AG08395 (cell line): ENCODE results near the gene FPR2.
"Not testable (repeated sequence)": the region's sequence is repeated elsewhere in the genome, so short reads cannot be mapped to it uniquely, and the experiment has no call there.

Source experiments
- DNase-seq: peaks from one replicate; pipeline ENCODE4 v3.0.0; 2012; ENCODE audit warnings: mixed read lengths, low spot score

FPR2 gene, protein sequence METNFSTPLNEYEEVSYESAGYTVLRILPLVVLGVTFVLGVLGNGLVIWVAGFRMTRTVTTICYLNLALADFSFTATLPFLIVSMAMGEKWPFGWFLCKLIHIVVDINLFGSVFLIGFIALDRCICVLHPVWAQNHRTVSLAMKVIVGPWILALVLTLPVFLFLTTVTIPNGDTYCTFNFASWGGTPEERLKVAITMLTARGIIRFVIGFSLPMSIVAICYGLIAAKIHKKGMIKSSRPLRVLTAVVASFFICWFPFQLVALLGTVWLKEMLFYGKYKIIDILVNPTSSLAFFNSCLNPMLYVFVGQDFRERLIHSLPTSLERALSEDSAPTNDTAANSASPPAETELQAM

DNA sequence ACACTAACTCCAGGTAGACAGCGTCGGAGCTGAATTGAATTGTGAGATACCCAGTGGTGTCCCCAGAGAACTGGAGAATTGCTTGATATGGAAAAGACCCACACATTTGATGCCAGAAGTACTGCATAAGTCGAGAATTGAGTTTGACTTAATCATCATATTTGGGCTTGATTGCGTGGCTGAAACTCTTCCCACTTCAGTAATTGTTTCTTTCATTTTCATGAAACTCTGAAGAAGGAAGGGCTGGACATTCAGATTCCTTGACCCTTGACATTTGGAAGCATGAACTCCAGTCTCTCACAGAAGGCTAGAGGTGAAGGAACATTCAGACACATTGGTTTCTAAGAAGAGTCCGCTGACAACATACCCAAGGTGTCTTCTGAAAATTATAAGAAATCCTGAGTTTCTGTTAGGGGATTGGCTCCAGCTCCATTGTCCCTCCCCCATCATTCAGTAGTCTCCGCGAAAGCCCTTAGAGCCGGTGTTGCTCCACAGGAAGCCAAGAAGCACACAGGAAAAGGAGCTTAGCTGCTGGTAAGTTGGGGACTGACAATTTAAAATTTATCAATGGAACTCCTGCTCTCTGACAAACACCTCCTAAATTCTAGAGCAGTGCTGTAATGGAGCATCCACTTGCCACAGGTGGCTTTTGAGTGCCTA lies at the start of gene FPR2:
Gene FPR2 (plus strand): TSS at position 484 of the 660 bp plus-strand sequence. CDS start 7,479 bp downstream, outside the sequence.
- no peak for DNase-seq

DNA sequence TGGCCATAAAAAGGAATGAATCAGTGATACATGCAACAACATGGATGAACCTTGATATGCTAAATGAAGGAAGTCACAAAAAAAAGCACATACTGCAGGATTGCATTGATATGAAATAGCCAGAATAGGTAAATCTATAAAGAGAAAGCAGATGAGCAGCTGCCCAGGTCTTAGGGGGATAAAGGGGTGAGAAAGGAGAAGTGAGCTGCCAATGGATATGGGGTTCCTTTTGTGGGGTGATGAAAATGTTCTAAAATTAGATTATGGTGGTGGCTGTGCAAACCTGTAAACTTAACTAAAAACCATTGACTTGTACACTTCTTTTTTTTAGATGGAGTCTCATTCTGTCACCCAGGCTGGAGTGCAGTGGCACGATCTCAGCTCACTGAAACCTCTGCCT lies 49.3 kb upstream of the FPR2 start:
- no peak for DNase-seq

DNA sequence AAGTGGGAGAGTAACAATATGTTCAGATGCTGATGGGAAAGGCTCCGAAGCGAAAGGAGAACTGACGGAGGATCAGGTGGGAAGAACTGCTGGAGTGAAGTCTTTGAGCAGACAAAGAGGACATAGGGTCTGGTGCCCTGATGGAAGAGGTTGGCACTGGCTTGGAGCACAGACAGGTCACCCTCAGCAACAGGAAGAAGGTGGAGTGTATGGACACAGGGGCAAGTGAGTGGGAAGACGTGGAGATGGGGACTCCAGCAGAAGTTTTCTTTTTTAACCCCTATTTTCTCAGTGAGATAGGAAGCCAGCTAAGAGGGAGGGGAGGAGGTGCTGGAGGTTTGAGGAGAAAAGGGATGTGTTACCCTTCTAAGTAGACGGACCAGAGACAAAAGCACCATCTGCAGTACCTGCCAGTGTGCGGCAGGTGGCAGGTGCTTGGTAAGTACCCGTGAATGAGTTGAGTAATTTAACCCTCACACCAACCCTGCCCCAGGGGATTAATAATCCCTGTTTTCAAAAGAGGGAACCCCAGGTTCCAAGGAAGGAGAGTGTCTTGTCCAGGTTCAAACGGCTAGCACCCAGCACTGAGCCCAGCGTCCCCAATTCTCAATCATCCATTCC lies 48.4 kb upstream of the FPR2 start:
- DNase-seq = peak; percentile 42

DNA sequence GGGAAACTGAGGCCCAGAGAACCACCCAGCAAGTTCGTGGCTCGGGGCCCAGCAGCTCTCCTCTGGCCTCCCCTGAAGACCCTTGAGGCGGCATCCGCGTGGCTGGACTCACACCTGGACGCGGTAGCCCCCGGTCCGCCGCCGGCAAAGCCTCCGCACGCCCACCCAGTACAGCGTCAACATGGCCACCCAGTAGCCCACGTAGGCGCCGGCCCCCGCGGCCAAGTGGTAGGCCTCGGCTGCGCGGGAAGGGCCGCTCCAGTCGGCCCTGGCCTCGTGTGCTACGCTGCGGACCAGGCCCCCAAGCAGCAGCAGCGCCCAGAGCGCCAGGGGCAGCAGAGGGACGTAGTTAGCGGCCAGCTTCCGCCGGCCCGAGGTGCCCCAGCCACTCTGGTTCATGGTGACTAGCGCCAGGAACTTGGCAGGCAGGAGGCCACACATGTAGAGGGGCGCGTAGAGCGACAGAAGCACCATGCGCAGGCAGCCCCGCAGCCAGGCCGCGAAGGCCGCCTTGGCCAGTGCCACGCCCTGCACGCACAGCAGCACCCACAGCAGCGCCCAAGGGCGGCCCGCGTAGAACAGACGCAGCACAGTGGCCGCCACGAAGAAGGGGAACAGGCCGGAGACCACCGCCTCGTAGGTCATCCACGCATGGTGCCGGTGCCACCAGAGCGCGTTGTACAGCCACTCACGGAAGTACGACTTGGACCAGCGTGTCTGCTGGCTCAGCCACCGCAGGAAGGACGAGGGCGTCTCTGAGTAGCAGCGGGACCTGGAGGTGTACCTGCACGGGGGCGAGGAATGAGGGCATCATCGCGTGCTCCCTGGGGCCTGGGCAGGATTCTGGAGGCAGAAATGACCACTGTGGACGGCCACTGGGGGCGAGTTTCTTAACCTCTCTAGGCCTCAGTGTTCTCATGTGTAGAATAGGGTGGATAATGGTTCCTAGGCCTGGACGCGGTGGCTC lies 47.4 kb upstream of the FPR2 start:
- no peak for DNase-seq

DNA sequence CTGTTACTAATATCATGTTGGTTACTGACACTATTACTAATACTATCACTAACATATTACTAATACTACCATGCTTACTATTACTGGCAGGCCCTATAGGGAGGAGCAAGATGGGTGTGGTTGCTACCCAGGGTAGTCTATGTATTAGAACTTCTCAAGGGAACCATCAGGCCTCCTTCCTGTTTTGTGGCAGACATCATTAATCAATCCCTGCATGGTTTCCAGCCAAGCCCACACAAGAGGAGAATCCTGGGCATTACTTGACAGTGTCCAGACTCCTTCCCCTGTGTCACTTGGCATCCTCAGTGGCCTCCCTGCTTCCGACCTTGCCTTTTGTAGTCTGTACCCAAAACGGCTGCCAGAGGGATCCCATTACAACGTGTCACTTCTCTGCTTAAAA lies 46.1 kb upstream of the FPR2 start:
- no peak for DNase-seq

DNA sequence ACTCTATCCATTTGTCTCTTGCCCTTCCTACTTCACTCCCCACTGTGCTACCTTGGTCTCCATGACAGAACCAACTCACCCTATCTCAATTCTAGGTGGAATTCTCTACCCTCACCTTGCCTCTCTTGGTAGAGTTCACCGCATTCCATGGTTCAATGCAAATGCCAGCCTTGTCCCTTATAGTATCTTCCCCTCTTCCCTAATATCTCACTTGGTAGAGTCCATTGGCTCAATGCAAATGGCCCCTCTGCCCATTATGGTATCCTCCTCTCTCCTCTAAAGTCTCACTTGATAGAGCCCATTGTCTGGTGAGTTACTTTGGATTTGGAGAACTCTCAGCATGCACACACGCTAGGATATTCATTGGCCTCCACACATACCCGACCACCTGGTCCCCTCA lies 45.1 kb upstream of the FPR2 start:
- no peak for DNase-seq

DNA sequence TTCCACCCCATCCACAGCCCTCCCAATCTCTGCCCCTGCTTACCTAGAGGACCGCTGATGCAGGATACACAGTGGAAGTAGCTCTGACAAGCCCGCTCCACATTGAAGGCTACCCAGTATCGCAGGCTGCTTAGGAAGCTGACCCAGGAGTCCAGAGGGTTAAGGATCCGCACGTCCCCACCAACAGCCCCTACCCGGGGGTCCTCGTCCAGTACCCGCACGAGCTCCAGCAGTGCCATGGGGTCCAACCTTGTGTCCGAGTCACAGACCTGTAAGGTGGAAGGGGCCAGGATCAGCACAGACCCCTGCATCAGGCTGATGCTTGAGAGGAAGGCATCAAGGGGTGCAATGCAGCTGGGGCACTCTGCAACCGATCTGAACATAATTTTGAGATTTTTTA lies 44.1 kb upstream of the FPR2 start:
- DNase-seq = no peak

DNA sequence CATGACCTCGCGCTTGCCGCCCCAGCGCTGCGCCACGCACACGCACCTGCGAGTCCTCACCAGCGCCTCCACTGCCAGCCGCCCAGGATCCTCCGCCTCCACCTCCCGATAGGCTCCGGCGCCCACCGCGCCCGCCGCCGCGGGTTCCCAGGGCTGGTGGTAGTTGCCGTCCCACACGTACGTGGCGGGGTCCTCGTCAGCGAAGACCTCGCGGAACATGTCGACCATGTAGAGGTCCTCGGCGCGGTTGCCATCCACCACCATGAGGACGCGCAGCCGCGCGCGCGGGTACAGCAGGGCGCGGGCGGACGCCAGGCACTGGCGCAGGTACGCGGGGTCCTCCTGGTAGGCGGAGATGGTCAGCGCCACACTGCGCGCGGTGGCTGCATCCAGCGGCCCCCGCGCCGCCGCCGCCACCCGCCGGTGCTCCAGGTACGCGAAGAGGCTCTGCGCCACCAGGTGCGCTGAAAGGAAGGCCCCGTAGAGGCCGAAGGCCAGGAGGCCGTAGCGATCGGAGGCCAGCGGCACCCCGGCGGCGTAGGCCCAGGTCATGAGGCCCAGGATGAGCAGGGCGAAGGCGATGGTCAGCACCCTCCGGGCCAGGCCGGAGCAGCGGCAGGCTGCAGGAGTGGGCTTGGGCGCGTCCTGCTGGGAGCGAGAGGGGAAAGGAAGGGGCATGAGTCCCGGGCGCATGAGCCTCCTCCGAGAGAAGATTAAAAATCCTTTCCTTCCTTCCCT lies 41.6 kb upstream of the FPR2 start:
- DNase-seq = no peak

DNA sequence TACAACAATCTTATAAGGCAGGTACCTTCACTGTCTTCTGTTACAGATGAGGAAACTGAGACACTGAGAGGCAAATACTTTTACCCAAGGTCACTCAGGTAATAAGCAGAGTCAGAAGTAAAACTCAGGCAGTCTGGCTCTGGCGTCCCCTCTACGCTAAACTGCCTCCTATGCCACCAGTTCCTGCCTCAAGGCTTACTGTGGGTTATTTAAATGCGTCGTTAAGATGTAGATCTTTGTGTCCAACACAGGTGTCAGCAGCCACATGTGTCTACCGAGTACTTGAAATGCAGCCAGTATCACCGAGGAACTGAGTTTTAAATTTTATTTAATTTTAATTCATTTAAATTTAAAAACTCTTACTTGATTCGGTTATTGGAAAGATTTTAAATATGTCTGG lies 39.1 kb upstream of the FPR2 start:
- DNase-seq = no peak

DNA sequence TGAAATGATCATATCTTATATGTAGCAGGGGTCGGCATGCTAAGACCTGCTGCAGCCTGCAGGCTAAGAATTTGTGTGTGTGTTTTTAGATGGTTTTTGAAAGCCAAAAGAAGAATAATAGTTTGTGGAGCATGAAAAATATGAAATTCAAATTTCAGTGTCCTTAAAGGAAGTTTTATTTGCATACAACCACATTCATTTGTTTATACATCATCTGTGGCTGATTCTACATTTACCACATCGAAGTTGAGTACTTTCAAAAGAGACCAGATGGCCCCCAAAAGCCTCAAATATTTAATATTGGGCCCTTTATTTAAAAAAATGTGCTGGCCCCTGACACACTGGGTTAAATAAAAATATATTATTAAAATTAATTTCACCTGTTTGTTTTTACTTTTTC lies 38.5 kb upstream of the FPR2 start:
- no peak for DNase-seq

DNA sequence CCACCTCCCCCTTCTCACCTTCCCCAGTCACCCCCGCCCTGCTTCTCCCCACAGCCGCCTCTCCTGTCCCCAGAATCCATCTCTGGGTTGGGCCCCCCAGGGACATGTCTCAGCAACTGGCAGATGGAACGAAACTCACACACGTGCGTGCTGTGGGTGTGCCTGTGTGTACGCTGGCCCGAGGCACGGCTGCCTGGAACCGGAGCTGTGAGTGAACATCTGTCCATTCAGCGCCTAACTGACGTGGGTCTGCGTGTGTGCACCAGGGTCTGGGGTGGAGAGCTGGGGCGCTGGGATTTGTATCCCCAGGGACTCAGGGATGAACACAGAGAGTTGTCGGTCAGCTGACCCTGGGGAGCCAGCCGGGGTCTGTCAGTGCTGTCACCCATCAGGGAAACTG lies 36.4 kb upstream of the FPR2 start:
- no peak for DNase-seq

DNA sequence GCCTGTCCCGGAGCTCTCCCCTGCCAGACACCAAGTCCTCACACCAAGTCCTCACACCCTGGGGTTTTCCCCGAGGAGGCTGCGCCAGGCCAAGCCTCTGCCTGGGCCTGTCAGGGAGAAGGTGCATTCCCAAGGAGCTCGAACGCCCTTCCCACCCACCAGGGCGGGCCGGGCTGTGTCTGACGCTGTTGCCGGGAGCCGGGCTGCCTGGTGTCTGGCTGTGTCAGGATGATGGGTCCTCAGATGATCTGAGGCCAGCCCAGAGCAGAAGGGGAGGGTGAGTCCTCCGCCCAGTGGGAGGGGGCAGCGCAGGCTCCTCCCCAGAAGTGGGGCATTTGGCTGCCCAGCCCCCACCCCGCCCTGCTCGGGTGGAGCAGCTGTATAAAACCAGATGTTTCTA lies 34.9 kb upstream of the FPR2 start:
- peak; percentile 95 for DNase-seq

DNA sequence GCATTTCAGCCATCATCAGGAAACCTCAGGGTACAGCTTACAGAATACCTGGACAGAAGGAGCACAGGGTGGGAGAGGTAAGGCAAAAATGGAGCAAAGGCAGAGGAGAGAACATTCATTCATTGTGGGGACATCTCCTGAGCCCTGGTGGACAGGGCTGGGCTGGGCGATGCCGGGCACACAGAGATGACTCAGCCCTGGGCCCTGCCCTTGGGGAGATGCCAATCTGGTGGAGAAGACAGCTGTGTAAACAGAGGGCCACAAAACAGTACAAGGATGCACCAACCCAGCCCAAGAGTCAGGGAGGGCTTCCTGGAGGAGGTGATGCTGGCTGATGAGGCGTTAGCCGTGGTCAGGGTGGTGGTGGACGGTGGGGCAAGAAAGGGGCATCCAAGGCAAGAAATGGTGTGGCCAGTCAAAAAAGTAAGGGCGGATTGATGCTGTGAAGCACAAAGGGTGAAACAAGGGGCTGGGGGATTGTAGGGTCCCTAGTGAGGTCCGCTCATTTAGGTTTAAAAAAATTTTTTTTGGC lies 33.6 kb upstream of the FPR2 start:
- peak; percentile 82 for DNase-seq

DNA sequence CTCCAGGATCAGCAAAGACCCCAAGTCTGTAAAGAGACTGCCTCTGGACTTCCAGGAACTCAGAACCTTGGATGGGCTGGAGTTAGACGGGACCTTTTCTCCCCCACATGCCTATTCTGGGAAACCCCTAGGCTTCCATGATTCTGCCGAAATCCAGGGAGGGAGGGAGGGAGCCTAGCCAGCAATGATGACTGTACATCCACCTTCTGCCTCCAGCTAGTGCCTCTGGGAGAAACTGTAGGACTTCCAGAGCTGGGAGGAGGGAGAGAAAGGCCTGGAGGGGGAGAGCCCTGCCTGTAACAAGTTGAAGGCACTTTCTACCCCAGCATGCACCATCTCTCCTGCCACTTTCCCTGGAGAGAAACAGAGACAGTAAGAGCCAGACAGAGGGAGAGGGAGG lies 31.2 kb upstream of the FPR2 start:
- peak; percentile 75 for DNase-seq

DNA sequence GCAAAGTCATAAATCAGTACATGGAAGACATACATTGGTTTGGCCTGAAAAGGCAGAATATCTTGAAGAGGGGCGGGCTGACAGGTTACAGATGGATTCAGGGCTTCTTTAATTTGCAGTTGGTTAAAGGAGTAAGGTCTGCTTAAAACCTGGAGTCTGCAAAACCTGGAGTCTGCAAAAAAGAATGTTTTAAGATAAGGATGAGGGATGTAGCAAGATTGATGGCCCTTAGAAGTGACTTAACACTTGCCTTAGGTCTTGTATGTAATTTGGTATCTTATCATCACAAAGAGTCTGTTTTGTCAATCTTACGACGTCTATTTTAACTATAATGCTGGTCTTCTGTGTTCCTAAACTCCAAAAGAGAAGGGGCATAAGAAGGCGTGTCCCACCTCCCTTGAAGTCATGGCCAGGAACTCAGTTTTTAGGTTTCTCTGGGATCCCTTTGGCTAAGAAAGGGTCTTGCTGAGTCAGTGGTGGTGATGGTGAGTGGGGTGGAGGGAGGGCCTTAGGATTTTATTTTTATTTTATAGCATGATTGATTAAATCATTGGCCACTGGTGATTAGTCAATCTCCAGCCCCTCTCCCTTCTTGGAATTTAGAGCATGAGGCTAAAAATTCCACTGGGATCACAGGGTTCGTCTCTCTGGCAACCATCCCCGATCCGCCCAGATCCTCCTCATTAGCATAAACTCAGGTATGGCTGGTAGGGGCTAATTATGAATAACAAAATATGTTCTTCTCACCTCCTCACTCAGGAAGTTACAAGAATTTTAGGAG lies 27.0 kb upstream of the FPR2 start:
- DNase-seq = no peak

DNA sequence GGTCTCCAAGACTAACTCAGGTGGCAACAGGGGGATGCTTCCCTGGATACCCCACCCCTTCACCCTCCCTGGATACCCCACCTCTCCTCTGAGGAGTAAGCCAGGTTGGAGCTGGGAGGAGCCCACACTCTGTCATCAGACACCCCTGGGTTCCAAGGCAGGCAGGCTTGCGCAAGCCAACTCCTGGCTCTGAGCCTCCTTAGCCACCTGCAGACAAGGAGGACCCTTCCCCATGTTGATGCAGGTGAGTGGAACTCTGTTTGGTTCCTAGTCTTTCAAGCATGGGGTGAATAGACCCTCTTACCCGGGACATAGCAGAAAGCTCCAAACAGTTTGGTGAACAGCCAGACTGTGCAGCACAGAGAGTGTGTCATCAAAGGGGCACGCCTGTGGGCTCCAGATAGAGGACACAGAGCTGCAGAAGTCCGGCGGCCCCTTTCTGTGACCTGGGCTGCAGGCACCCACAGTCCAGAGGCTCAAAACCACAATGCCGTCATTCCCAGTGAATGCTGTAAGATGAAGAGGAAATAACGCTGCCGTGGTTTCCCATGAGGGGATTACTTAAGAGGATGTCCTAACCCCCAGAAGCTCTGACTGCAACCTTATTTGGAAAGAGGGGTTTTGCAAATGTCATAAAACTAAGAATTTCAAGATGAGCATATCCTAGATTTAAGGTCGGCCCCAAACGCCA lies 25.1 kb upstream of the FPR2 start:
- DNase-seq = peak; percentile 86

DNA sequence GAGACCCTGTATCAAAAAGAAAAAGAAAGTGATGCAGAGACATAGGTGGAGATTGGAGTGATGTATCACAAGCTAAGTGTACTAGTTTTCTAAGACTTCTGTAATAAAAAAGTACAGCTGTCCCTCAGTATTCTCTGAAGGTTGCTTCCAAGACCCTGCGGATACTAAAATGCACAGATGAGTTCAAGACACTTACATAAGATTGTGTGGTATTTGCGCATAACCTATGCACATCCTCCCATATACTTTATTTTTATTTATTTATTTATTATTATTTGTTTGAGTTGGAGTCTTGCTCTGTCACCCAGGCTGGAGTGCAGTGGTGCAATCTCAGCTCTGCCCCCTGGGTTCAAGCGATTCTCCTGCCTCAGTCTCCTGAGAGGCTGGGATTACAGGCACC lies 23.6 kb upstream of the FPR2 start:
- DNase-seq = no peak

DNA sequence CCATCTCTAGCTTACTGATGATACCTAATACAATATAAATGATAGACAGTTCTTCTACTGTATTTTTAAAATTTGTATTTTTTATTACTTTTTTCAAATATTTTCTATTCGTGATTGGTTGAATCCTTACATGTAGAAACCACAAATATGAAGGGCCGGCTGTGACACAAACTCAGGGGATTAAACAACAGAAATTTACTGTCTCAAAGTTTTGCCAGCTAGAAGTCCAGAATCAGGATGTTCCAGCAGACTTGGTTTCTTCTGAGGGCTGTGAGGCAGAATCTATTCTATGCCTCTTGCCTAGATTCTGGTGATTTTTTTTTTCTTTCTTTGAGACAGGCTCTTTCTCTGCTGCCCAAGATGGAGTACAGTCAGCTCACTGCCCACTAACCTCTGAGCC lies 23.1 kb upstream of the FPR2 start:
- DNase-seq = no peak

DNA sequence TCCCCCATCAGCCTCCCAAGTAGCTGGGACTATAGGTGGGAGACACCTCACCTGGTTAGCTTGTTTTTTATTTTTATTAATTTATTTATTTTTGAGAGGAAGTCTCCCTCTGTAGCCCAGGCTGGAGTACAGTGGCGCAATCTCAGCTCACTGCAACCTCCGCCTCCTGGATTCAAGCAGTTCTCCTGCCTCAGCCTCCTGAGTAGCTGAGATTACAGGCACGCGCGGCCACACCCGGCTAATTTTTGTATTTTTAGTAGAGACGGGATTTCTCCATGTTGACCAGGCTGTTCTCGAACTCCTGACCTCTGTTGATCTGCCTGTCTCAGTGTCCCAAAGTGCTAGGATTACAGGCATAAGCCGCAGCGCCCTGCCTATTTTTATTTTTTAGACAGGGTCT lies 22.5 kb upstream of the FPR2 start:
- not testable (repeated sequence) for DNase-seq
